T-helper 2 cell treated with Interferon-gamma antibody and Interleukin-4, amounts not matched to agents 5 μg/mL and 100 μg/mL, for 36 hours (primary cell): ENCODE data around the gene SH3GL2.

ENCODE experiments used
- DNase-seq: peaks from one replicate; pipeline ENCODE4 v3.0.0; 2021; ENCODE audit warnings: low spot score
- H3K27ac Mint-ChIP-seq: one replicate; pipeline ENCODE4 v1.8.0; 2021; ENCODE audit warnings: mild to moderate bottlenecking, mixed read lengths
- H3K27me3 Mint-ChIP-seq: one replicate; pipeline ENCODE4 v1.8.0; 2021; ENCODE audit warnings: low read depth, mixed read lengths
- H3K36me3 Mint-ChIP-seq: one replicate; pipeline ENCODE4 v1.8.0; 2021; ENCODE audit warnings: low read depth, mixed read lengths
- H3K4me1 Mint-ChIP-seq: one replicate; pipeline ENCODE4 v1.8.0; 2021; ENCODE audit warnings: low read depth, mixed read lengths
- H3K4me3 Mint-ChIP-seq: one replicate; pipeline ENCODE4 v1.8.0; 2022; ENCODE audit warnings: mild to moderate bottlenecking, moderate library complexity, mixed read lengths
- H3K9me3 Mint-ChIP-seq: one replicate; pipeline ENCODE4 v1.8.0; 2021; ENCODE audit warnings: mixed read lengths

Gene SH3GL2

GRCh38 chr9:17802249-17802857 lies 223.5 kb downstream of the SH3GL2 start:
- Mint-ChIP-seq H3K4me1 (no peaks in the 10 kb centered on the region), H3K27ac (no peak overlapping the region), H3K4me3 (no peak overlapping the region), H3K9me3 (no peaks in the 10 kb centered on the region), H3K36me3 (no peaks in the 10 kb centered on the region), H3K27me3 (no peaks in the 10 kb centered on the region)
- DNase-seq, result no peak

DNA sequence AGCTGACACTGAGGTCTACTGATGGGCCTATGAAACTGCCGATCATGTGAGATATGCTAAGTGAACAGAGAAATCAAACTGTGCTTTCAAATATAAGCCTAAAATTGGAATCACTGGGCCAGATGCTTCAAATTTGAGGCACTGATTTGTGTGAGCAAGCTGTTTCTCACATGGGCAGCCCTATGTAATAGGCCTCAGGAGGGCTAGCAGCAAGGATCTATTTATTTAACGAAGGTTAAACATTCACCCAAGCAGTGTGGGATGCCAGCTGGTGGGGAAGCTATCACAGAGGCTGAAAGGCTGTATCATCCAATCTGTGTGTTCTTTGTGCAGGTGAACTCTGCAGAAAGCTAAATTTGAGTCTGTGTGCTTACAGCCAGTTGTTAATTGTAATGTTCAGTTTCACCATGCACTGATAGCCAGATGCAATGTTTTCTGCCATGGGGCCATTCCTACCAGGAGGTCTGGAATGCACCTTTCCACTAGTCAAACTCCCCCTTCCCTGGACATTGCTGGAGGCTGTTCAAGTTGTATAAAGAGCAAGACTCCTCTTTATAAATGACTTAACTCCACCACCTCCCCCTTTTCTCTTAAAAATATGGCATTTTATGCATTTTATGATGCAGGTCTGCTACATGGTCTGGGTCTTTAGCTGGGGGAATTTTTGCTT lies 228.9 kb downstream of the SH3GL2 start:
- Mint-ChIP-seq H3K27me3 (no peaks in the 10 kb centered on the region), H3K27ac (no peak overlapping the region), H3K4me3 (no peak overlapping the region), H3K36me3 (no peaks in the 10 kb centered on the region), H3K9me3 (no peaks in the 10 kb centered on the region), H3K4me1 (no peaks in the 10 kb centered on the region)
- DNase-seq, result no peak

GRCh38 chr9:17810317-17810716 lies 231.5 kb downstream of the SH3GL2 start:
- Mint-ChIP-seq H3K36me3 (no peaks in the 10 kb centered on the region), H3K4me1 (no peaks in the 10 kb centered on the region), H3K9me3 (no peaks in the 10 kb centered on the region), H3K27me3 (no peaks in the 10 kb centered on the region), H3K4me3 (no peak overlapping the region), H3K27ac (no peak overlapping the region)
- DNase-seq, result no peak

DNA sequence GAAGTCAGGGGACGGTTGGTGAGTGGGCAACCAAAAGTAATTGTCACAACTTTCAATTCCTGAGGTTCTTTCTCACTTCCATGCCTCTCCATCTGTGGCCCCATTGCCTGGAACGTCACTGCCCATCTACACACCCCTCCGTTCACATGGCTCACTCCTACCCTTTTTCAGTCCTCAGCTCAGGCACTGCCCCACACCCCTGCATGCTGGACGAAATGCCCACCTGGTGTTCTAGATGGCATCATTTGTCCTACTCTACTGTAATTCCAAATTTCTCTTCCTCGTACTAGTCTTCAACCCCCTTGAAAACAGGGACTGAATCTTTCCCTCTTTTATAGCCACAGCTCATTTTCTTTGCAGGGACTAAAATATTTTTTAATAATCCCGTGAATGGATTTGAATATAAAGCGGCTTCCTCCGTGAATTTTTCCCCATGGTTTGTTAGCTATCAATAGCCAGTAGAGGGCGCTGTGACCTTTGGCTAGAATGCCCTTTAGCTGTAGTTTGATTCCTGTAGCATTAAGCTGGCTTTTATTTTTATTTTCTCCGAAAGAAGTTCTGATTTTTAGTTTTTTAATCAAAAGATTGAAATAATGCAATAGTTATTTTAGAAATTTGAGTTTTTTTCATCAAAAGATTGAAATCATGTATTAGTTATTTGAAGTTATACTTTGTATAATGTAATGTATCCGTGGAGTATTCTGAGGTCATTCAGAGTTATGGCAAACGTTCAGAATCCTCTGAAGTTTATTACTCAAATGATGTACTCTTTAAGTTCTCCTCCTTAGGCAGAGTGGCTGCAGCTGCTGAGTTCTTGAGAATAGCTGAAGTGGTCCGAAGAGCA lies 232.1 kb downstream of the SH3GL2 start:
- Mint-ChIP-seq H3K4me3 (no peak overlapping the region), H3K4me1 (no peaks in the 10 kb centered on the region), H3K27ac (no peak overlapping the region), H3K27me3 (no peaks in the 10 kb centered on the region), H3K9me3 (no peaks in the 10 kb centered on the region), H3K36me3 (no peaks in the 10 kb centered on the region)
- peak; percentile 17 for DNase-seq

DNA sequence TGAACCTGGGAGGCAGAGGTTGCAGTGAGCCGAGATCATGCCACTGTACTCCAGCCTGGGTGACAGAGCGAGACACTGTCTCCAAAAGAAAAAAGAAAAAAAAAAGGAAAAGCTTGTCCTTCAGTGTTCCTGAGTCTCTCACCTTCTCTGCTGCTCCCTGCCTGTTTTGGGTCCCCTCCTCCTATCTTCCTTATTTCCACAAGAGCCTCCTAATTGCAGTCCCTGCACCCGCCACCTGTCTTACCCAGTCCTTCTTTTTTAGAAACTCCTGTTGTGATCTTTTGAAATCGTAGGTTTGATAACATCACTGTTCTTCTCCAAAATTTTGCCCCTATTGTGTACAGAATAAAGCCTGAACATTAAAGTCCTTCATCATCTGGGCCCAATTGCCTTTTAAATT lies 234.9 kb downstream of the SH3GL2 start:
- no peaks in the 10 kb centered on the region for H3K9me3 Mint-ChIP-seq

DNA sequence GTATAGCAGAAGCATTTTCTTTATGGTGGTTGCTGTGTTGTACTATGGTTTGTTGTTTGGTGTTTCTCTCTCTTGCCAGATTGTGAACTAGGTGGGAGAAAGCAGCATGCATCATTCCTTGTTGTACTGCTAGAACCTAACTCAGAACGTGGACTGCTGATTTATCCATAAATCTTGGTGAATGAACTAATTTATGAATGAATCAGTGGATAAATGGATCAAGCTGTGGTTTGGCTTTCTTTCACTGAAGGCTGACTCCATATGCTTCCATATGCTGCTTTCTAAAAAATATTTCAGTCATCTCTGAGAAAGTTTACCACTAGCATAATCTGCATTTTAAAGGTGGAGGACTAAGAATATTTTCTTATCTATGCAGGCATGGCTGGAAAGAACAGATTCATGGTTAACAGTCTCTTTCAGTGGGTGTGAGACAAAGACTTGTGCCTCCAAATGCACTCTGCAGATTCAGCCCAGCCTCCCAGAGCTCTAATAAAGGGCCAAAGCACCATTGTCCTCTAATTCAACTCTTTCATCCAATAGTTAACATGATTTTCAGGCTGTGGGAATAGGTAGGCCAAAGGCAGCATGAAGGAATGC lies 237.7 kb downstream of the SH3GL2 start:
- no peak overlapping the region for H3K27ac Mint-ChIP-seq
- no peak for DNase-seq
- H3K9me3 Mint-ChIP-seq, result no peaks in the 10 kb centered on the region
- no peaks in the 10 kb centered on the region for H3K4me1 Mint-ChIP-seq
- no peaks in the 10 kb centered on the region for H3K36me3 Mint-ChIP-seq
- H3K27me3 Mint-ChIP-seq, result no peaks in the 10 kb centered on the region
- no peak overlapping the region for H3K4me3 Mint-ChIP-seq

More for the DNA sequence above, 234.9 kb downstream of the SH3GL2 start:
- Mint-ChIP-seq H3K4me1 (no peaks in the 10 kb centered on the region), H3K36me3 (no peaks in the 10 kb centered on the region), H3K4me3 (no peak overlapping the region), H3K27me3 (no peaks in the 10 kb centered on the region), H3K27ac (no peak overlapping the region)
- no peak for DNase-seq

DNA sequence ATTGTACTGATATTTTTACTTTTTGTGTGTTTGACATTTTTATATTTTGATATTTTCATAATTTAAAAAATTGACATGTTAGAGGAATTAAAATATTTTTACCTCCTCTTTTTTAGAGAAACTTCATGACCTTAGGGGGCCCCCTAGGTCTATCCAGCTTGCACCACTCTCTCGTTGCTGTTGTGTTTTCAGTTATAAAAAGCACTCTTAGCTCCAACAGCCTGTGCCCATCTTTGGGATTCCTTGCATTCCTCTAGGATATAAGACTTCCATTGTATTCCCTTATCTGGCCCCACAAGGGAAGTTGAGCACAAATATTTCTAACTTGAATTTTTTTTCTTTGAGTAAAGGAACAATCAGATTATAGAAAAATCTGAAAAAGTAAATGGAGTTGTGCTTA lies 245.3 kb downstream of the SH3GL2 start:
- Mint-ChIP-seq H3K4me3 (no peak overlapping the region), H3K9me3 (no peaks in the 10 kb centered on the region), H3K27ac (no peak overlapping the region), H3K36me3 (no peaks in the 10 kb centered on the region), H3K27me3 (no peaks in the 10 kb centered on the region), H3K4me1 (no peaks in the 10 kb centered on the region)
- DNase-seq, result no peak

DNA sequence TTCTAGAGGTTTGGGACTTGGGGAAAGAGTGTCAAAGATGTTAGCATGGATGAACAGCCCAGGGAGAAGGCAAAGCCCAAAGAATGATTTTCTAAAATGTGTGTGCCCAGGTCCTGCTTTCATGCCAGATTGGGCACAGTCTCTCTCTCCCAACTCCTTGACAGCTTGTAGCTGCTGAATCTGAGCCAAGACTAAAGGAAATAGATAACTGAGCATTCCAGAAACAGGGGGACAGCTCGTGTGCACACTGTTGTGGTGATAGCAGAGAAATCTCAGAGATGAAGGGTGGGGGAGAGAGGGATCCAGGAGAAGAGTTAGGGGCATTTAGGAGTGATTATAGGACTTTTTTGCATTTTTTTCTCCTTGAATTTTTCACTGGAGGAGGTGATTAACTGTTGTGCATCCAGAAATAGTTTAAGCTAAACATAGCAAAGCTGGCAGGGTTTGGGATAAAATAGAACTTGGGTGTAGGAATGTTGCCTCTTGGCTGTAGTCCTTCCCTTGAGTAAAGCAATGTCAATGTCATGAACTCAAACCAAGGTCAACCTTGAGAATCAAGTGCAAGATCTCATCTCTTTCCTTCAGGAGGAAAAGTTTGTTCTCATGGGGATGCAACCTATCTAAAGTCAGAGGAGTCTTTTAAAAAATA lies 245.9 kb downstream of the SH3GL2 start:
- no peaks in the 10 kb centered on the region for H3K9me3 Mint-ChIP-seq
- no peaks in the 10 kb centered on the region for H3K4me1 Mint-ChIP-seq
- no peak overlapping the region for H3K27ac Mint-ChIP-seq
- no peak for DNase-seq
- no peaks in the 10 kb centered on the region for H3K36me3 Mint-ChIP-seq
- no peak overlapping the region for H3K4me3 Mint-ChIP-seq
- no peaks in the 10 kb centered on the region for H3K27me3 Mint-ChIP-seq

DNA sequence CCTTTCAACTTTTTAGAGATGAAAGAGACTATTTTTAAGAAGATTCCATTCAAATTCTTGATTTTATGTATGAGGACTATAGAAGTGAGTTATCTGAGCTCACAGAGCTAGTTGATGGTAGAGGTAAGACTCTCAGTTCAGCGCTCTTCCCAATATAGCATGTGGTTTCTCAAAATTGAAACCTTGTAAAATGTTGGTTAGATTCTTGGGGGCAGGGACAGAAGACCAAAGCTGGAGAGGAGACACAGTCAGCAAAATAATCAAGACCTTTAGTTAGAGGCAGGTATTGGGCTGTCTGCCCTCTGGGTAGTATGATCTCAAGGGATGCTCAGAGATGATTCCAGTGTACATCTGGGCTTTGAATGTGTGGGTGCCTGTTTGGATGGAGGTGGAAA lies 246.4 kb downstream of the SH3GL2 start:
- Mint-ChIP-seq H3K27ac (no peak overlapping the region), H3K36me3 (no peaks in the 10 kb centered on the region), H3K4me3 (no peak overlapping the region), H3K27me3 (no peaks in the 10 kb centered on the region), H3K4me1 (no peaks in the 10 kb centered on the region), H3K9me3 (no peaks in the 10 kb centered on the region)
- DNase-seq, result no peak

GRCh38 chr9:17829064-17829463 lies 250.2 kb downstream of the SH3GL2 start:
- no peaks in the 10 kb centered on the region for H3K36me3 Mint-ChIP-seq
- no peaks in the 10 kb centered on the region for H3K4me1 Mint-ChIP-seq
- no peak overlapping the region for H3K4me3 Mint-ChIP-seq
- no peaks in the 10 kb centered on the region for H3K9me3 Mint-ChIP-seq
- no peak overlapping the region for H3K27ac Mint-ChIP-seq
- H3K27me3 Mint-ChIP-seq, result no peaks in the 10 kb centered on the region
- no peak for DNase-seq

- H3K4me3 Mint-ChIP-seq, result no peak overlapping the region
These were observed 251.0 kb downstream of the SH3GL2 start for GRCh38 chr9:17829812-17830385.

GRCh38 chr9:17832812-17833211 lies 253.9 kb downstream of the SH3GL2 start:
- H3K4me1 Mint-ChIP-seq, result no peaks in the 10 kb centered on the region
- no peaks in the 10 kb centered on the region for H3K36me3 Mint-ChIP-seq
- no peak for DNase-seq
- H3K27ac Mint-ChIP-seq, result no peak overlapping the region
- H3K4me3 Mint-ChIP-seq, result no peak overlapping the region
- H3K9me3 Mint-ChIP-seq, result no peaks in the 10 kb centered on the region
- no peaks in the 10 kb centered on the region for H3K27me3 Mint-ChIP-seq

More at GRCh38 chr9:17829812-17830385, 251.0 kb downstream of the SH3GL2 start:
- Mint-ChIP-seq H3K4me1 (no peaks in the 10 kb centered on the region), H3K9me3 (no peaks in the 10 kb centered on the region), H3K27ac (no peak overlapping the region), H3K36me3 (no peaks in the 10 kb centered on the region), H3K27me3 (no peaks in the 10 kb centered on the region)
- DNase-seq, result no peak

DNA sequence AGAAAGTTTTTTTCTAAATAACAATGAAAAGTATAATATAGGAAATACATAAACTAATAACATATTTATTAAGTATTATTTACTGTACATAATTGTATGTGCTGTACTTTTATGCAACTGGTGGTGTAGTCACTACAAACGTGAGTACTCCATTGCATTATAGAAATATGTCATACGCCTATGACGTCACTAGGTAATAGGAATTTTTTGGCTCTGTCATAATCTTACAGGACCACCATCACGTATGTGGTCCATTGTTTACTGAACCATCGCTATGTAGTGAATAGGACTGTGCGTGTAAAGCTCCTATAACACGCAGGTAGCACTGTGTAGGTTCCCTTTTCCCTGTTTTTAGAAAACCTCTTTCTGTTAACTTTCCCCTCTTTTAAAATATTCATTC lies 255.0 kb downstream of the SH3GL2 start:
- H3K9me3 Mint-ChIP-seq, result no peaks in the 10 kb centered on the region
- no peak overlapping the region for H3K27ac Mint-ChIP-seq
- no peaks in the 10 kb centered on the region for H3K27me3 Mint-ChIP-seq
- no peaks in the 10 kb centered on the region for H3K4me1 Mint-ChIP-seq
- DNase-seq, result no peak
- H3K36me3 Mint-ChIP-seq, result no peaks in the 10 kb centered on the region
- no peak overlapping the region for H3K4me3 Mint-ChIP-seq
